ENCODE measurements around the gene ARID5B.

DNA sequence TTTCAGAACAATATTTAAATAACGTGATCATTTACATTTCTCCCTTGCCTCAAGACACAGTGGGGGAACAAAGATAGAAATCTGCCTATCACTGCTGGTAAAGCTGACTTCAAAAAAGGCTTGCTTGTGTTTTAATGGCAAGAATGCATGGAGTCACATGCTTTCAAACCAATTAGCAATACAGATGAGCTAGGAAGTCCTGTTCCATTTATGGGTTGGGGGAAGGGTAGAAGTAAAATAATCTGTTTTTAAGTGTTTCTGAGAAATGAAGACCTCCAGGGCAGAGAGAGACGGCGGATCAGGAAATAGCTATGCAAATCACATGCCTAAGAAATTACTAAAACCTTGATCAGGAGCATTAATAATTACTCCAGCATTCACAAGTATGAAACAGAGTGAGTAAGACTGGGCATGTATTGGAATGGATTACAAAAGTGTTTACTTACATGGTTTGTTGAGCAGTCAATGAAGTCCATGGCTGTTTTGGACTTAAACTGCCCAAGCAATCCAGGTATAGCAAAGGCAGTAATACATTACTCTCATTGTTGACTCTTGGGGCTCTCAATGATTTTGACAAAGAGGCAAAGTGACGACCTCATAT is 142.0 kb downstream of the ARID5B start:
- no peak for TF ChIP-seq EZH2 (IDR thresholded peaks at IDR 0.05; ENCODE audit: borderline replicate concordance, low read depth, low read length, severe bottlenecking)
- TF ChIP-seq, protein P1, sequence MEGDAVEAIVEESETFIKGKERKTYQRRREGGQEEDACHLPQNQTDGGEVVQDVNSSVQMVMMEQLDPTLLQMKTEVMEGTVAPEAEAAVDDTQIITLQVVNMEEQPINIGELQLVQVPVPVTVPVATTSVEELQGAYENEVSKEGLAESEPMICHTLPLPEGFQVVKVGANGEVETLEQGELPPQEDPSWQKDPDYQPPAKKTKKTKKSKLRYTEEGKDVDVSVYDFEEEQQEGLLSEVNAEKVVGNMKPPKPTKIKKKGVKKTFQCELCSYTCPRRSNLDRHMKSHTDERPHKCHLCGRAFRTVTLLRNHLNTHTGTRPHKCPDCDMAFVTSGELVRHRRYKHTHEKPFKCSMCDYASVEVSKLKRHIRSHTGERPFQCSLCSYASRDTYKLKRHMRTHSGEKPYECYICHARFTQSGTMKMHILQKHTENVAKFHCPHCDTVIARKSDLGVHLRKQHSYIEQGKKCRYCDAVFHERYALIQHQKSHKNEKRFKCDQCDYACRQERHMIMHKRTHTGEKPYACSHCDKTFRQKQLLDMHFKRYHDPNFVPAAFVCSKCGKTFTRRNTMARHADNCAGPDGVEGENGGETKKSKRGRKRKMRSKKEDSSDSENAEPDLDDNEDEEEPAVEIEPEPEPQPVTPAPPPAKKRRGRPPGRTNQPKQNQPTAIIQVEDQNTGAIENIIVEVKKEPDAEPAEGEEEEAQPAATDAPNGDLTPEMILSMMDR (IDR thresholded peaks at IDR 0.05; ENCODE audit: borderline replicate concordance, extremely low read depth, low read length, poor library complexity, severe bottlenecking), result no peak
